ENCODE data around the gene PPP1R15A.
"Not testable (repeated sequence)": the region's sequence is repeated elsewhere in the genome, so short reads cannot be mapped to it uniquely, and the experiment has no call there.

Gene PPP1R15A

DNA sequence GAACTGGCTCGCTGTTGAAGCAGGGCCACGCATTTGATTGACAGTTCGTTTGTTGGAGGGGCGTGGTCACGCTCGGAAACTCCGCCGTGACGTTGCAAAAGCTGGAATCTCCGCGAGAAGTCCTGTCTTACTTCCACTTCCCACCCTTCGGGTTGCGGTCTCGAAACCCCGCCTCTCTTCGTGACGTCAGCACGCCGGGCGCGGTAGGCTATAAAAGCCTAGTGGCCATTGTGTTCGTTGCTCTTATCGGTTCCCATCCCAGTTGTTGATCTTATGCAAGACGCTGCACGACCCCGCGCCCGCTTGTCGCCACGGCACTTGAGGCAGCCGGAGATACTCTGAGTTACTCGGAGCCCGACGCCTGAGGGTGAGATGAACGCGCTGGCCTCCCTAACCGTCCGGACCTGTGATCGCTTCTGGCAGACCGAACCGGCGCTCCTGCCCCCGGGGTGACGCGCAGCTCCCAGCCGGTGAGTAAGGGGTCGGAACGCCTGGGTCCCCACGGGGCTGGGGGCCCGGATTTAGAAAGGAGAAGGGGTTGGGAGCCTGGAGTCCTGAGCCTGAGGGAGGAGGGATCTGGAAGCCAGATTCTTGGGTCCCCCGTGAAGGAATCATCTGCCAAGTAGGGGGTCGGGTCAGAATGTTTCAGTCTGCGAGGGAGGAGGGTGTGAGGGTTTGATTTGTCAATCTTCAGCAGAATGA is at the start of gene PPP1R15A:
Gene PPP1R15A (plus strand): TSS at position 240 of the 702 bp plus-strand sequence. CDS start 813 bp downstream, outside the sequence.
- DNase-seq (ENCODE audit: low read depth in 3 of 3, low spot score in 1 of 3), result peak; percentile 92 to 99 (median 99)

DNA sequence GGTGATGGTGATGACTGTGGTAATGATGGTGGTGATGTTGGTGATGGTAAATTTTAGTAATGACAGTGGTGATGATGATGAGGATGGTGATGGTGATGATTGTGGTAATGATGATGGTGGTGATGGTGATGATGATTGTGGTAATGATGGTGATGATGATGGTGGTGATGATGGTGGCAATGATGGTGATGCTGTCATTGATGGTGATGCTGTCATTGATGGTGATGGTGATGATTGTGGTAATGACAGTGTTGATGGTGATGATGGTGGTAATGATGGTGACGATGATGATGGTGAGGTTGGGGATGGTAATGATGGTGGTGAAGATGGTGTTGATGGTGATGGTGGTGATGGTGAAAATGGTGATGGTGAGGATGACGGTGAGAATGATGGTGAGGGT is 49.7 kb upstream of the PPP1R15A start:
- DNase-seq (ENCODE audit: low read depth in 3 of 3, low spot score in 1 of 3), result no peak

DNA sequence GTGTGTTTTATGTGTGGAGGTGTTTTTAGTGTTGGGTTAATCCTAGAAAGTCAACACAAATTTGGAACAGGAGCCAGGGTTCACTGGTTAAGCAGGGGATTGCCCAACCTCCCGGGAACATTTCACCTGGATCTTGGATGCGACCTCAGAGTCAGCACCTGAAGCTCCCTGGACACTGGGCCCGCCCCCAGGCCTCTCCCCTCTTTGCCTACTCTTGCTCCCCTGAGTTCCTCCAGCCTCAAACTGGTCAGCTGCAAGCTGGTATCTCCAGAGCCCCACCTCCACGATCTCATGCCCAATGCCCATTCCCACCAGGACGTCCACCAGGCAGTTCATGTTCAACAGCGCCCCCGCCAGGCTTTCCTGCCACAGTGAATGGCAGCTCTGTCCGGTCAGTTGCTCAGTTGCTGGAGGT is 45.6 kb upstream of the PPP1R15A start:
- DNase-seq (ENCODE audit: low read depth in 3 of 3, low spot score in 1 of 3), result no peak

DNA sequence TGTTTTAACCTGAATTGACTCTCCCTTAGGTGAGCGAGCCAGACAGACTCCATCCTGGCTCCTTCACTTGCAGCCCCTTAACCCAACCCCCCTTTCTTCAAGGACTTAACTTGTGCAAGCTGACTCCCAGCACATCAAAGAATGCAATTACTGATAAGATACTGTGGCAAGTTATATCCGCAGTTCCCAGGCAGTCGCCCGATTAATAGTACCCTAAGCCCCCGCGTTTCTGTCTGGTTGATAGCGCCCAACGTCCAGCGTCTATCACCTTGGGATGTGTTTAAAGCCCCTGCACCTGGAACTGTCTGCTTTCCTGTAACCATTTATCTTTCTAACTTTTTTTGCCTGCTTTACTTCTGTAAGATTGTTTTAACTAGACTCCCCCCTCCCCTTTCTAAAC is 42.1 kb upstream of the PPP1R15A start:
- DNase-seq (ENCODE audit: low read depth in 3 of 3, low spot score in 1 of 3), result no peak

DNA sequence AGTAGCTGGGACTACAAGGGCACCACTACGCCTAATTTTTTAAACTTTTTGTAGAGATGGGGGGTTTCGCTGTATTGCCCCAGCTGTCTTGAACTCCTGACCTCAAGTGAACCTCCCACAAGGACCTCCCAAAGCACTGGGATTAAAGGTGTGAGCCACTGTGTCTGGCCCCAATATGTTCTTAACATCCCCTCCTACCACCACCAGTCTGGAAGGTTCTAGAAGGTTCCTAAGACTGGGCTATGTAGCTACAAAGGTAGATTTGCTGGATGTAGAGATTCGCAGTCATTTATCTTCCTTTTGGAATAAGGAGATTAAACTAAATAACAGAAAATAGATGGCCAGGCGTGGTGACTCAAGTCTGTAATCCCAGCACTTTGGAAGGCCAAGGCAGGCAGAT is 41.3 kb upstream of the PPP1R15A start:
- no peak for DNase-seq (ENCODE audit: low read depth in 3 of 3, low spot score in 1 of 3)

DNA sequence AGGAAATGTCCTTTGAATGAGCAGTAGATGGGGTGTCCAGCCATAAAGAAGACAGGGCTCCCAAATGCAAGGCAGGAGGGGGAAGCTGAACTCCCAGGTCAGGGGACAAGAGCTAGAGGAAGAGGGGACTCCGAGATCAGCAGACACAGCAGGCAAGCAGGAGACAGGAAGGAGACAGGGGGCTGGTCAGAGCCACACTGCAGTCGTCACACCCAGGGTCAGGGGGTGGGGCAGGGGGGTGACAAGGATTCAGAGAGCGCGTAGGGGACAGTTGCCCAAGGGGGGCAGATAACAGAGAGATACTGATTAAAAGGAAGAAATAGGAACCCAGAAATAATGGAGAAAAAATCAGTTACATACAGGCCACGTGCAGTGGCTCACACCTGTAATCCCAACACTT is 39.2 kb upstream of the PPP1R15A start:
- DNase-seq (ENCODE audit: low read depth in 3 of 3, low spot score in 1 of 3), result no peak

DNA sequence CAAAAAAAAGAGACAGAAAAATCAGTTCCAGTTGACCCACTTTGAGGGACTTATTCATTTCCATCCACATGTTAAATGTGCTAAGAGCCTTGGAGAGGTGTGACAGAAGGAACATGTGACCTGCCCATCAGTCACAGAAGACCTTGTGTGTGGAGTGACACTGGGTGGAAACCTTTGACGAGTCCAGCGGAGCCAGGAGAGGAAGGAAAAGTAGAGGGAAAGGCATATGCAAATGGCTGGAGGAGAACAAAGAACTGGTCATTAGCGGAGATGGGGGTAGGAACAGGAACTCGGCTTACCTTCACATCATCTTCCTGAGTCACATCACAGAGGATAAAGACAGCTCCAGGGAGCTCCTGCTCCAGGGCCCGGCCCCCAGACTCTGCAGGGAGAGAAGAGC is 38.2 kb upstream of the PPP1R15A start:
- no peak for DNase-seq (ENCODE audit: low read depth in 3 of 3, low spot score in 1 of 3)

DNA sequence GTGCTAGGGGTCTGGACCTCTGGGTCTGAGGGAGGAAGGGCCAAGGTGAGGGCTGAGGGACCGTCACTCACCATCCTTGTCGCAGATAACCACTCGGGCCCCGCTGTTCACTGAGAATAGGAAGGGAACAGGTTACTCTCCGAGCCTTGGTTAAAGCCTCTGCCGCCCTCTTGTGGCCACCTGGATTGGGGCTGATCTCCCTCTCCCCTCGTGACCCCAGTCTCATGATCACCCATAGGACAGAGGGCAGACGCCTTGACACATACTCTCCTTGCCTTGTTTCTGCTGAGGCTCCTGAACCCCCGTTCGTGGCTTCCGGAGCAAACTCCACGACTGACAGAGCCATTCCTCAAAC is 36.5 kb upstream of the PPP1R15A start:
- peak; percentile 80 to 90 (median 85) for DNase-seq (ENCODE audit: low read depth in 3 of 3, low spot score in 1 of 3)

DNA sequence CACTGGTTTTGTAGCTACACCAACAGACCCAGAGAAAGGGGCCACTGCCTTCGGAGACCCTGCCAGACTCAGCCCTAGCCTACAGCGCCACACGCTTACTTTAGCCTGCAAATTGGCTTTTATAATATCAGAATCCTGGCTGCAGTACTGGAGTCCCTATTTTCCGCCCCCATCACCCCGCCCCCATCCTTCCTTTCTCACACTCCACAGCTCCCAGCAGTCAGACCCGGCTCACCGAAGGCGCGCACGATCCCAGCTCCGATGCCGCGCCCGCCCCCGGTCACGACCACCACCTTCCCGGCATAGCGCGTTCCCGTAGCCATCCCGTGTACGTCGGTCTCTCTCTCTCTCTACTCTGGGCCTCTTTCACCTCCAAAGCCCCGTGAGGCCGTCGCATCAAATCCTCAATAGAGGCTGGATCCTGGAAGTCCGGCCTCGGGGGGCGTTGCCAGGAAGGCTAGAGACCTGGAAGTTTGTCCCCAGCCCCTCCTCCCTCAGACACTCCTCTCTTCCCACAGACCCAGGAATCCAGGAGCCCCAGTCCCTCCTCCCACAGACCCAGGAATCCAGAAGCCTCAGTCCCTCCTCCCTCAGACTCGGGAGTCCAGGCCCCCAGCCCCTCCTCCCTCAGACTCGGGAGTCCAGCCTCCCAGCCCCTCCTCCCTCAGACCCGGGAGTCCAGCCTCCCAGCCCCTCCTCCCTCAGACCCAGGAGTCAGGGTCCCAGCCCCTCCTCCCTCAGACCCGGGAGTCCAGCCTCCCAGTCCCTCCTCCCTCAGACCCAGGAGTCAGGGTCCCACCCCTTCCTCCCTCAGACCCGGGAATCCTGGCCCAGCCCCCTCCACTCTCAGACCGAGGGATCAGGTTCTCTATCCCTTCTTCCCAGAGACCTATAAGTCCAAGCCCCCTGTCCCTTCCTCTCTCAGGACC is 35.9 kb upstream of the PPP1R15A start, which contains the start of gene HSD17B14:
Gene HSD17B14 (minus strand): TSS at position 403 of the 929 bp plus-strand sequence. CDS start 80 bp downstream, at position 323.
- DNase-seq (ENCODE audit: low read depth in 3 of 3, low spot score in 1 of 3), result no peak

DNA sequence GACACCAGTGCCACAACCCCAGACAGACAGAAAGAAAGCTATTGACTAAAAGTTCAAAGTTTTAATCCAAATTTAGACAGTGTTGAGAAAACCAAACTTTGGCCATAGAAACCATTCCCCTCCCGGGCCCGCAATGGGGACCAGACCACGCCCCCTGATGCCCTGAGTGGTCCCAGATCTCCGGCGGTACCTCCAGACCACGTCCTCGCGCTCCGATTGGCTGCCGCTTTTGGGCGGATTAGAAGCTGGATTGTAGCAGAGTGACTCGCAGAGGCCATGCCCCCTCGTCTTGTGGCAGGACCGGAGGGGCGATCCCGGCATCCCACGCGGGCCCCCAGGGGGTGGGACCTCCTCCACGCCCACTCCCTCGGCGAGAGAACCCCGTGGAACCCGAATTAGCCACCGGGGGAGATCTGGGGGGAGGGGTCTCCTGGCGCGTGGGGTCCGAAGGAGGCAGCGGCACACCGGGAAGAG is 35.1 kb upstream of the PPP1R15A start:
- peak; percentile 36 to 62 (median 43) for DNase-seq (ENCODE audit: low read depth in 3 of 3, low spot score in 1 of 3)

DNA sequence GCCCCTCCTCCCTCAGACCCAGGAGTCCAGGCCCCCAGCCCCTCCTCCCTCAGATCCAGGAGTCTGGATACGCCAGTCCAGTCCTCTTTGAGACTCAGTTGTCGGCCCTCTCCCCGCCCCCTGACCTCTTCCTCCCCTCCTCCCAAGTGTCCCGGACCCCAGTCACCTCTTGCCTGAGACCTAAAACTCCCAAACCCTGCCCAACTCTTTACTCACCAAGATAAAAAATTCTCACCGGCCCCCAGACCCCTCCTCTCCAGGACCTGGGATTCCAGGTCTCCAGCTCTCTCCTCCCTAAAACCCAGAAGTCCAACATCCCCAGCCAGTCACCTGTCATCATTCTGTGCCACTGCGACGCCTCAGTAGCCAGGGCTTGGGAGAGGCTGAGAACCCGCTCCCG is 34.5 kb upstream of the PPP1R15A start:
- DNase-seq (ENCODE audit: low read depth in 3 of 3, low spot score in 1 of 3), result no peak

DNA sequence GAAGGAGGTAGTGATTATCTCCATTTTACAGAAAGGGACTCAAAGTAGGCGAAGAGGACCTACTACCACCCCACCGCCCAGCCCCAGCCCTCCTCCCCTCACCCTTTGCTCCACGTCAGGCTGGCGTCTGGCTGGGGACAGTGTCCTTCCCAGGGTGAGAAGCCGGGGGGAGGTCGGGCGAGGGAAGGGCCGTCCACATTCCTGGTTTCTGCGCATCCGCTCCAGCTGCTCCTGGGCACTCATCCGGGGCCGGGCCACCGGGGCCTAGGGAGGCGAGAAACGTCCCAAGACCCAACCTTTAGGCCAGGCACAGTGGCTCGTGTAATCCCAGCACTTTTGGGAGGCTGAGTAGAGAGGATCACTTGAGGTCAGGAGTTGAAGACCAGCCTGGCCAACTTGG is 31.2 kb upstream of the PPP1R15A start:
- no peak for DNase-seq (ENCODE audit: low read depth in 3 of 3, low spot score in 1 of 3)

DNA sequence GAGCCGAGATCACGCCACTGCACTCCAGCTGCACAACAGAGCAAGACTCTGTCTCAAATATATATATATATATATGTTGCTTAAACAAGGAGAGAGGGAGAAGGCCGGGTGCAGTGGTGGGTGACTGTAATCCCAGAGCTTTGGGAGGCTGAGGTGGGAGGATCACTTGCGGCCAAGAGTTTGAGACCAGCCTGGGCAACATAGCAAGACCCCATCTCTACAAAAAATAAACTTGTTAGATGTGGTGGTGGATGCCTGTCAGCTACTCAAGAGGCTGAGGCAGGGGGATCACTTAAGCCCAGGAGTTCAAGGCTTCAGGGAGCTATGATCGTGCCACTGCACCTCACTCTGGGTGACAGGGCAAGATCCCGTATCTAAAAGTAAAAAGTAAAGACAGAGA is 30.6 kb upstream of the PPP1R15A start:
- no peak for DNase-seq (ENCODE audit: low read depth in 3 of 3, low spot score in 1 of 3)

DNA sequence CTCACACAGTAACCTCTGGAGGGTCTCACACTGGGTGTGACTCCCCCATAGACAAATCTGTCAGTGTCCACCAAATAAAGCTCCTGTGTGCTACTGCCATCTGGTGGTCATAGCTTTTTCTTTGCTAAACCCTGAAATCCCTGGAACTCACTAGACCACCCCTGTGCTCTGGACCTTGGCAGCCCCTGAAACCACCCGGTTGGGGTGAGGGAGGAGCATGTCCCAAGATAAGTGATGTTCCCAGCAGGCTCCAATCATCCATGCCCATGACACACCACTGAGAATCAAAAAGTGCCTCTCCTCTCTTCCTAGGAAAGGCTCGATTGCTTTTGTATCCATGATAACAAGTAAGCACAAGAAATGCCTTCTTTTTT is 29.4 kb upstream of the PPP1R15A start:
- no peak for DNase-seq (ENCODE audit: low read depth in 3 of 3, low spot score in 1 of 3)

DNA sequence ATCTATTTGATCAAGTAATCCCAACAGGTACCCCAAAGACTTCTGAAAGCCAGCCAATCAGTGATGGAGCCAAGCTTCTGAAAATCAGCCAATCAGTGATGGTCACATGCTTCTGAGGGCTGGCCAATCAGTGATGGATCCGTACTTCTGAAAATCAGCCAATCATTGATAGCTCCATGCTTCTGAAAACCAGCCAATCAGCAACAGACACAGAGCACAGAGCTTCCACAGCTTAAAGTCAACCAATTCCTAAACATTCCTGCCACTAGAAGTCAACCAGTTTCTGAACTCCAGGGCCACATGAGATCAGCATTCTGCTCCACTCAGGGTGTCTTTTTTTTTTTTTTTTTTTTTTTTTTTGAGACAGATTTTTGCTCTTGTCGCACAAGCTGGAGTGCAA is 27.7 kb upstream of the PPP1R15A start:
- no peak for DNase-seq (ENCODE audit: low read depth in 3 of 3, low spot score in 1 of 3)

DNA sequence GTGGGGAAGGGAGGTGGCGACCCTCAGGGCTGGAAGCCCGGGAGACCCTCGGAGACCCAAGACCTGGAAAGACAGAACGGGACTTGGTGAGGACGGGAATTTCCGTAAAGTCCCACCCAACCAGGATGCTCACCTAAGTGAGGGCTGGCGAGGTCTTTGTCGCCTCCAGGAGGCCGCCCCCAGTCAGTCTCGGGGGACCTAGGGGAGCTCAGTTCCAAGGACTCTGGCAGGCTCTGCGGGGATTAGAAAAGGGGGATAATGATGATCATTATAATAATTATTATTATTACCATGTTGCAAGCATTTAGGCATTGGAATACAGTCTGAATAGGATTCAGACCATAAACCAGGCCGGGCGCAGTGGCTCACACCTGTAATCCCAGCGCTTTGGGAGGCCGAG is 26.8 kb upstream of the PPP1R15A start:
- no peak for DNase-seq (ENCODE audit: low read depth in 3 of 3, low spot score in 1 of 3)

DNA sequence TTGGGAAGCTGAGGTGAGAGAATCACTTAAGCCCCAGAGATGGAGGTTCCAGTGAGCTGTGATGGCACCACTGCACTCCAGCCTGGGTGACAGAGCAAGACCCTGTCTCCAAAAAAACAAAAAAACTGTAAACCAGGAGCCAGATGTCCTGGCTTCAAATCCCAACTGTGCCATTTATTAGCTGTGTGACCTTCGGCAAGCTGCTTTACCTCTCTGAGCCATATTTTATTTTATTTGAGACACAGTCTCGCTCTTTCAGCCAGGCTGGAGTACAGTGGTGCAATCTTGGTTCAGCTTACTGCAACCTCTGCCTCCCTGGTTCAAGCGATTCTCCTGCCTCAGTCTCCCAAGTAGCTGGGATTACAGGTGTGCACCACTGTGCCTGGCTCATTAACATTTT is 25.6 kb upstream of the PPP1R15A start:
- DNase-seq (ENCODE audit: low read depth in 3 of 3, low spot score in 1 of 3), result not testable (repeated sequence)

DNA sequence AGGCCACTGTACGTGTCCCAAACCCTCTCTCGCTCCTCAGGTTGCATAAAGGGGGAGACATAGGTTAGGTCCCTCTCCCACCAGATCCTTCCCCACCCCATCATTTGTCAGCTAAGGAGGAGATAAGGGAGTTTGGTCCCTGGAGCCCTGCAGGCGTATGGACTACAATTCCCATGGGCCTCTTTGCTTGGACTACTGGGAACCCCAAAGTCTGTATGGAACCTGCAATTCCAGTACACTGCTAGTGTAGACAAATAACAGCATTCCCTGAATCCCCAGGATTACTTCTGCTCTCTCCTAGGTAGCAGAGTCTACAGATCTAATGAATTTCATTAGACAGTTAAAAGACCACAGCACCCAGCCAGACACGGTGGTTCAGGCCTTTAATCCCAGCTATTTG is 19.9 kb upstream of the PPP1R15A start:
- no peak for DNase-seq (ENCODE audit: low read depth in 3 of 3, low spot score in 1 of 3)

DNA sequence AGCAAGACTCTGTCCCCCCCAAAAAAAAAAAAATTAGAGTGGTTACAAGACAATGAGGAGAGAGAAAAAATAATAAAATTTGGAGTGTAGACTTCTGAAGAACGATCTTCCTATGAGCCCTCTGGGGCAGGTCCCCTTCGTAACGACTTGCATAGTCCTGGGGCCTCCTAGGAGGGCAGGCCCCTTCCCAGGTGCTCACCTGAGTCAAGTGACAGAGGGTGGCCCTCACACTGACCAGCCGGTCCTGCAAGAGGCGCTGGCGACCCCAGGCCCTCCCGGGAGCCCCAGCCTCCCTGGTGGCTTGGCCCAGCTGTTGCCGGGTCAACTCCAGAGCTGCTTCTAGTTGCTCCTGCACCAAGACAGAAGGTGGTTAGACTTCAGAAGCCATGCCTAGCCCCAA is 18.7 kb upstream of the PPP1R15A start:
- DNase-seq (ENCODE audit: low read depth in 3 of 3, low spot score in 1 of 3), result no peak

DNA sequence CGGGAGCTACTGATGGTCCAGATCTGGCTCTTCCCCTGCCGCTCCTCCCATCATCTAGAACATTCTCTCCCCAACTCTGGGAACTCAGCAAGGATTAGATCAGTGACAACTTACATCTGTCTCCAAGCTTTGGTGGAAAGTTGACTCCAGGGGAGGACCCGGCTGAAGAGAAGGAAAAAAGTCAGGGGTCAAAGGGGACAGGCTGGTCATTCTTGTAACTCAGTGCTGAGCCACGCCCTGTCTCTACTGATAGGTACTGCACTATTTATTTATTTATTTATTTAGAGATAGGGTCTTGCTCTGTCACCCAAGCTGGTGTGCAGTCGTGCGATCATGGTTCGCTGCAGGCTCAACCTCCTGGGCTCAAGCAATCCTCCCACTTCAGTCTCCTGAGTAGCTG is 18.1 kb upstream of the PPP1R15A start:
- no peak for DNase-seq (ENCODE audit: low read depth in 3 of 3, low spot score in 1 of 3)

DNA sequence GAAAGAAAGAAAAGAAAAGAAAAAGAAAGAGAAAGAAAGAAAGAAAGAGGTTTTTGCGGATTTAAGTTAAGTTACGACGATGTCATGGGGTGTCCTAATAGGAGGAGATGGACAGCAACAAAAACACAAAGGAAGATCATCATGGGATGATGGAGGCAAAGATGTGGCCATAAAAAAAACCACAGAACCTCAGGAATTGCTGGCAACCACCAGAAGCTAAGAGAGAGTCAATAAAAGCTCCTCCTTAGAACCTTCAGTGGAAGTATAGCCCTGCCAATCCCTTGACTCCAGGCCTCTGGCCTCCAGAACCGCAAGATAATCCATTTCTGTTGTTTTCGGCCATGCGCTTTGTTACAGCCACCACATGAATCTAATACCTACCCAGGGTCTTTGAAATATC is 15.3 kb upstream of the PPP1R15A start:
- DNase-seq (ENCODE audit: low read depth in 3 of 3, low spot score in 1 of 3), result no peak
